HL-60 (cell line): ENCODE measurements around the gene KRTAP4-8.

Experiments
- POLR2AphosphoS5 ChIP-seq: IDR thresholded peaks from 2 replicates; pipeline ENCODE4 v1.6.1; 2012; ENCODE audit warnings: low read depth
- TF ChIP-seq, protein P1 (sequence below): IDR thresholded peaks from one replicate; pipeline ENCODE4 v1.5.1; 2011; ENCODE audit warnings: low read length, control low read depth, inconsistent platforms; ENCODE audit not compliant: insufficient read depth
- TF ChIP-seq, protein P2 (sequence below): IDR thresholded peaks from 2 replicates; pipeline ENCODE4 v1.6.1; 2012; ENCODE audit warnings: low read depth; ENCODE audit not compliant: insufficient replicate concordance

- TF ChIP-seq, protein P1, sequence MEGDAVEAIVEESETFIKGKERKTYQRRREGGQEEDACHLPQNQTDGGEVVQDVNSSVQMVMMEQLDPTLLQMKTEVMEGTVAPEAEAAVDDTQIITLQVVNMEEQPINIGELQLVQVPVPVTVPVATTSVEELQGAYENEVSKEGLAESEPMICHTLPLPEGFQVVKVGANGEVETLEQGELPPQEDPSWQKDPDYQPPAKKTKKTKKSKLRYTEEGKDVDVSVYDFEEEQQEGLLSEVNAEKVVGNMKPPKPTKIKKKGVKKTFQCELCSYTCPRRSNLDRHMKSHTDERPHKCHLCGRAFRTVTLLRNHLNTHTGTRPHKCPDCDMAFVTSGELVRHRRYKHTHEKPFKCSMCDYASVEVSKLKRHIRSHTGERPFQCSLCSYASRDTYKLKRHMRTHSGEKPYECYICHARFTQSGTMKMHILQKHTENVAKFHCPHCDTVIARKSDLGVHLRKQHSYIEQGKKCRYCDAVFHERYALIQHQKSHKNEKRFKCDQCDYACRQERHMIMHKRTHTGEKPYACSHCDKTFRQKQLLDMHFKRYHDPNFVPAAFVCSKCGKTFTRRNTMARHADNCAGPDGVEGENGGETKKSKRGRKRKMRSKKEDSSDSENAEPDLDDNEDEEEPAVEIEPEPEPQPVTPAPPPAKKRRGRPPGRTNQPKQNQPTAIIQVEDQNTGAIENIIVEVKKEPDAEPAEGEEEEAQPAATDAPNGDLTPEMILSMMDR = no peak
- no peak for TF ChIP-seq POLR2AphosphoS5
- TF ChIP-seq, protein P2, sequence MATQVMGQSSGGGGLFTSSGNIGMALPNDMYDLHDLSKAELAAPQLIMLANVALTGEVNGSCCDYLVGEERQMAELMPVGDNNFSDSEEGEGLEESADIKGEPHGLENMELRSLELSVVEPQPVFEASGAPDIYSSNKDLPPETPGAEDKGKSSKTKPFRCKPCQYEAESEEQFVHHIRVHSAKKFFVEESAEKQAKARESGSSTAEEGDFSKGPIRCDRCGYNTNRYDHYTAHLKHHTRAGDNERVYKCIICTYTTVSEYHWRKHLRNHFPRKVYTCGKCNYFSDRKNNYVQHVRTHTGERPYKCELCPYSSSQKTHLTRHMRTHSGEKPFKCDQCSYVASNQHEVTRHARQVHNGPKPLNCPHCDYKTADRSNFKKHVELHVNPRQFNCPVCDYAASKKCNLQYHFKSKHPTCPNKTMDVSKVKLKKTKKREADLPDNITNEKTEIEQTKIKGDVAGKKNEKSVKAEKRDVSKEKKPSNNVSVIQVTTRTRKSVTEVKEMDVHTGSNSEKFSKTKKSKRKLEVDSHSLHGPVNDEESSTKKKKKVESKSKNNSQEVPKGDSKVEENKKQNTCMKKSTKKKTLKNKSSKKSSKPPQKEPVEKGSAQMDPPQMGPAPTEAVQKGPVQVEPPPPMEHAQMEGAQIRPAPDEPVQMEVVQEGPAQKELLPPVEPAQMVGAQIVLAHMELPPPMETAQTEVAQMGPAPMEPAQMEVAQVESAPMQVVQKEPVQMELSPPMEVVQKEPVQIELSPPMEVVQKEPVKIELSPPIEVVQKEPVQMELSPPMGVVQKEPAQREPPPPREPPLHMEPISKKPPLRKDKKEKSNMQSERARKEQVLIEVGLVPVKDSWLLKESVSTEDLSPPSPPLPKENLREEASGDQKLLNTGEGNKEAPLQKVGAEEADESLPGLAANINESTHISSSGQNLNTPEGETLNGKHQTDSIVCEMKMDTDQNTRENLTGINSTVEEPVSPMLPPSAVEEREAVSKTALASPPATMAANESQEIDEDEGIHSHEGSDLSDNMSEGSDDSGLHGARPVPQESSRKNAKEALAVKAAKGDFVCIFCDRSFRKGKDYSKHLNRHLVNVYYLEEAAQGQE = no peak
Measured at GRCh38 chr17:41111151-41111885, 13.4 kb upstream of the KRTAP4-8 start.
